ENCODE data around the gene HACD2. TPM values are rescaled to one million over a fixed set of nuclear protein-coding genes. Genes with fewer than 3 reads are reported as not detected.

HACD2 gene
- total and polyA plus RNA-seq, 10 of the 15 experiments (the other 5 are each of a cell fraction or from before 2014, with no cell fraction given): 9.1 to 30.0 (median 18.8) TPM

GRCh38 chr3:123446210-123446609 is 138.6 kb downstream of the HACD2 start:
- Histone ChIP-seq H3K9ac (ENCODE audit: control insufficient read depth, insufficient read depth, low read length) (no peak overlapping the region), H3K9me3 (replicated peaks; ENCODE audit: control insufficient read depth, insufficient read depth, low read length) (no peaks in the 10 kb centered on the region), H3K27me3 (replicated peaks in 1 of 2; ENCODE audit: control insufficient read depth in 2 of 2, insufficient read depth in 2 of 2, low read length in 1 of 2) (peaks cover 1 to 17% of the 10 kb centered on the region in 2 experiments), H3K36me3 (ENCODE audit: control insufficient read depth in 2 of 2, insufficient read depth in 2 of 2, low read length in 1 of 2) (no peaks in the 10 kb centered on the region), H3K4me3 (no peak overlapping the region), H3K4me1 (ENCODE audit: control insufficient read depth, insufficient read depth, low read length) (no peaks in the 10 kb centered on the region), H3K79me2 (ENCODE audit: control insufficient read depth, insufficient read depth, low read length) (no peaks in the 10 kb centered on the region), H4K20me1 (ENCODE audit: control insufficient read depth, insufficient read depth) (no peaks in the 10 kb centered on the region), H3K4me2 (ENCODE audit: control insufficient read depth, insufficient read depth) (no peak overlapping the region), H3K27ac (ENCODE audit: control insufficient read depth, insufficient read depth) (no peak overlapping the region), H2AFZ (ENCODE audit: control insufficient read depth, low read depth, low read length) (no peak overlapping the region)
- POLR2A ChIA-PET: no interaction called here
- RAD21 ChIA-PET (ENCODE audit: unreplicated experiment): no interaction called here
- no peak for DNase-seq (ENCODE audit: low read depth, low spot score)
- BruUV-seq (replicated peaks): no TSS peak
- TF ChIP-seq EP300 (IDR thresholded peaks at IDR 0.05; ENCODE audit: borderline replicate concordance in 1 of 2, control insufficient read depth in 1 of 2, low read depth in 2 of 2, low read length in 2 of 2) (no peak), HDAC2 (IDR thresholded peaks at IDR 0.05) (no peak), YY1 (IDR thresholded peaks at IDR 0.05; ENCODE audit: low read depth, low read length) (no peak), ZBTB40 (IDR thresholded peaks at IDR 0.05; ENCODE audit: borderline replicate concordance) (no peak), RCOR1 (conservative IDR thresholded peaks at IDR 0.05; ENCODE audit: low read depth, low read length) (no peak), DPF2 (IDR thresholded peaks at IDR 0.05) (no peak), NR2C2 (IDR thresholded peaks at IDR 0.05; ENCODE audit: borderline replicate concordance, control insufficient read depth, insufficient read length, low read depth) (no peak), IKZF1 (conservative IDR thresholded peaks at IDR 0.05) (no peak), KAT2A (conservative IDR thresholded peaks at IDR 0.05; ENCODE audit: control insufficient read depth, low read depth, low read length) (no peak), RELB (IDR thresholded peaks at IDR 0.05; ENCODE audit: low read depth) (no peak), ZBTB33 (IDR thresholded peaks at IDR 0.05) (no peak), CHD1 (IDR thresholded peaks at IDR 0.05; ENCODE audit: low read depth, low read length) (no peak)
- TF ChIP-seq, protein P1, sequence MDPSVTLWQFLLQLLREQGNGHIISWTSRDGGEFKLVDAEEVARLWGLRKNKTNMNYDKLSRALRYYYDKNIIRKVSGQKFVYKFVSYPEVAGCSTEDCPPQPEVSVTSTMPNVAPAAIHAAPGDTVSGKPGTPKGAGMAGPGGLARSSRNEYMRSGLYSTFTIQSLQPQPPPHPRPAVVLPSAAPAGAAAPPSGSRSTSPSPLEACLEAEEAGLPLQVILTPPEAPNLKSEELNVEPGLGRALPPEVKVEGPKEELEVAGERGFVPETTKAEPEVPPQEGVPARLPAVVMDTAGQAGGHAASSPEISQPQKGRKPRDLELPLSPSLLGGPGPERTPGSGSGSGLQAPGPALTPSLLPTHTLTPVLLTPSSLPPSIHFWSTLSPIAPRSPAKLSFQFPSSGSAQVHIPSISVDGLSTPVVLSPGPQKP (IDR thresholded peaks at IDR 0.05; ENCODE audit: low read depth, low read length): no peak
- WGBS (ENCODE audit: insufficient coverage, insufficient replicate concordance, low lambda C conversion rate, missing lambda C conversion rate): 50% methylated on average over 2 of the region's 2 CpGs
- no peak for ATAC-seq
- CTCF ChIA-PET: interaction anchor here (0.9 kb wide), 1 partner anchor 32 kb away, joined by 3 read pairs; no protein-coding TSS in a partner anchor
- in situ Hi-C loops (cut with MboI) (no loop called here), intact Hi-C loops (cut with micrococcal nuclease; ENCODE audit: unreplicated experiment) (loop anchor here (5.0 kb wide), 1 partner anchor 111 kb away; no protein-coding TSS in a partner anchor)
- FAIRE-seq: no peak
- SMC1A ChIA-PET (ENCODE audit: uncharacterized antibody, unreplicated experiment): interaction anchor here (0.6 kb wide), 1 partner anchor 115 kb away, joined by 3 read pairs; no protein-coding TSS in a partner anchor
